IMR-90 (cell line): ENCODE data around the gene SEC61B. TPM values are rescaled to one million over a fixed set of nuclear protein-coding genes. Genes with fewer than 3 reads are reported as not detected.

ENCODE experiments used
- ATAC-seq: fragments of 200-7000 bp; cut with Tn5 transposase; 2 replicates; pipeline ENCODE4 v1.9.1; 2020; ENCODE audit warnings: low read depth, mild to moderate bottlenecking, moderate library complexity
- BruUV-seq: library from RNA; stranded (reverse); fragments of 400-500 nt; replicated peaks from 2 replicates; lab custom pipeline; 2021; lab: Mats Ljungman, UMichigan
- CTCF ChIA-PET: fragments of 300-600 bp; formaldehyde crosslinking; extraction: SDS; loops from one replicate; lab custom pipeline; 2021; ENCODE audit warnings: antibody characterized with exemption; lab: Yijun Ruan, JAX
- POLR2A ChIA-PET: fragments of 300-600 bp; sonication (Branson Sonifier 250); formaldehyde crosslinking; loops from one replicate; lab custom pipeline; 2022; ENCODE audit warnings: antibody characterized with exemption; ENCODE audit not compliant: unreplicated experiment; lab: Charles Lee
- DNase-seq: peaks from one replicate; pipeline ENCODE4 v3.0.0; 2013
- H2AFZ ChIP-seq: replicated peaks from 2 replicates; pipeline ENCODE3; 2013; ENCODE audit warnings: low read length, mild to moderate bottlenecking; ENCODE audit not compliant: poor library complexity
- H2AK5ac ChIP-seq: 2 replicates; pipeline ENCODE4 v1.6.1; 2013; ENCODE audit warnings: low read depth, low read length, inconsistent platforms
- H2AK9ac ChIP-seq: replicated peaks from 2 replicates; pipeline ENCODE3; 2013; ENCODE audit warnings: mild to moderate bottlenecking, low read depth, low read length, moderate library complexity; ENCODE audit not compliant: poor library complexity
- H2BK120ac ChIP-seq: 2 replicates; pipeline ENCODE4 v1.6.1; 2013; ENCODE audit warnings: low read depth, low read length, inconsistent platforms
- H2BK15ac ChIP-seq: 3 replicates; pipeline ENCODE4 v1.6.1; 2013; ENCODE audit warnings: low read depth, low read length, inconsistent platforms
- H2BK20ac ChIP-seq: 2 replicates; pipeline ENCODE4 v1.6.1; 2013; ENCODE audit warnings: low read depth, mild to moderate bottlenecking, inconsistent platforms, low read length, moderate library complexity
- H2BK5ac ChIP-seq: 2 replicates; pipeline ENCODE4 v1.6.1; 2013; ENCODE audit warnings: mild to moderate bottlenecking, low read depth, low read length, inconsistent platforms; ENCODE audit not compliant: poor library complexity, severe bottlenecking
- H3K14ac ChIP-seq: replicated peaks from 2 replicates; pipeline ENCODE4 v1.6.1; 2013; ENCODE audit warnings: low read depth, low read length, inconsistent platforms
- H3K18ac ChIP-seq: 2 replicates; pipeline ENCODE4 v1.6.1; 2013; ENCODE audit warnings: low read depth, low read length, control low read depth
- H3K23ac ChIP-seq: 2 replicates; pipeline ENCODE4 v1.6.1; 2013; ENCODE audit warnings: low read depth, low read length, inconsistent platforms
- H3K27ac ChIP-seq: 2 replicates; pipeline ENCODE4 v1.5.1; 2013; ENCODE audit warnings: mild to moderate bottlenecking, control low read depth, low read length; ENCODE audit not compliant: insufficient read depth
- H3K27me3 ChIP-seq: 2 replicates; pipeline ENCODE4 v1.6.1; 2013; ENCODE audit warnings: low read length; ENCODE audit not compliant: control insufficient read depth, insufficient read depth
- H3K36me3 ChIP-seq: 2 replicates; pipeline ENCODE4 v1.6.1; 2013; ENCODE audit warnings: low read length, mixed read lengths; ENCODE audit not compliant: control insufficient read depth, insufficient read depth
- H3K4ac ChIP-seq: 2 replicates; pipeline ENCODE4 v1.6.1; 2013; ENCODE audit warnings: low read depth, low read length, inconsistent platforms
- H3K4me1 ChIP-seq: 2 replicates; pipeline ENCODE4 v1.6.1; 2013; ENCODE audit warnings: low read length, mixed read lengths; ENCODE audit not compliant: control insufficient read depth, insufficient read depth
- H3K4me2 ChIP-seq: 2 replicates; pipeline ENCODE4 v1.6.1; 2013; ENCODE audit warnings: low read depth, mild to moderate bottlenecking, control low read depth, low read length, moderate library complexity
- H3K4me3 ChIP-seq: 2 replicates; pipeline ENCODE4 v1.5.1; 2013; ENCODE audit warnings: low read depth, mild to moderate bottlenecking, control low read depth, low read length, moderate library complexity; ENCODE audit not compliant: insufficient read depth
- H3K56ac ChIP-seq: 2 replicates; pipeline ENCODE4 v1.6.1; 2013; ENCODE audit warnings: low read length, inconsistent platforms; ENCODE audit not compliant: insufficient read depth; ENCODE audit errors: extremely low read depth
- H3K79me1 ChIP-seq, 2 experiments: 2 replicates each; pipeline ENCODE4 v1.6.1; 2013; ENCODE audit warnings: low read length in 2 of 2, inconsistent platforms in 1 of 2, low read depth in 1 of 2
- H3K9ac ChIP-seq: 2 replicates; pipeline ENCODE4 v1.6.1; 2013; ENCODE audit warnings: low read depth, low read length, control low read depth
- H3K9me1 ChIP-seq: 2 replicates; pipeline ENCODE4 v1.6.1; 2013; ENCODE audit warnings: low read length, inconsistent platforms; ENCODE audit not compliant: insufficient read depth
- H3K9me3 ChIP-seq: 2 replicates; pipeline ENCODE4 v1.6.1; 2013; ENCODE audit warnings: low read length; ENCODE audit not compliant: control insufficient read depth, insufficient read depth
- H4K20me1 ChIP-seq: 2 replicates; pipeline ENCODE4 v1.6.1; 2013; ENCODE audit warnings: low read length, inconsistent platforms; ENCODE audit not compliant: insufficient read depth
- H4K5ac ChIP-seq: 2 replicates; pipeline ENCODE4 v1.6.1; 2013; ENCODE audit warnings: mild to moderate bottlenecking, low read depth, low read length, control low read depth
- H4K8ac ChIP-seq, 2 experiments: 2 replicates each; pipeline ENCODE4 v1.6.1; 2013; ENCODE audit warnings: low read depth in 2 of 2, low read length in 2 of 2, control low read depth in 1 of 2, inconsistent platforms in 1 of 2
- H4K91ac ChIP-seq: 2 replicates; pipeline ENCODE4 v1.6.1; 2013; ENCODE audit warnings: low read depth, low read length, inconsistent platforms; ENCODE audit not compliant: insufficient read depth
- BHLHE40 ChIP-seq: fragments of 150-350 bp; IDR thresholded peaks from 2 replicates; pipeline ENCODE4 v1.6.1; 2016; ENCODE audit warnings: mild to moderate bottlenecking, low read depth, low read length
- CEBPB ChIP-seq: IDR thresholded peaks from 2 replicates; pipeline ENCODE4 v1.6.1; 2012; ENCODE audit warnings: low read depth, low read length, improper control_type of control experiment
- ELK1 ChIP-seq: fragments of 150-350 bp; IDR thresholded peaks from 2 replicates; pipeline ENCODE4 v1.6.1; 2016; ENCODE audit warnings: low read depth, mild to moderate bottlenecking, low read length, moderate library complexity, borderline replicate concordance
- MAFK ChIP-seq: IDR thresholded peaks from 2 replicates; pipeline ENCODE4 v1.6.1; 2012; ENCODE audit warnings: low read depth, low read length, improper control_type of control experiment
- NFE2L2 ChIP-seq: fragments of 150-350 bp; IDR thresholded peaks from 2 replicates; pipeline ENCODE4 v1.6.1; 2016; ENCODE audit warnings: low read depth, mild to moderate bottlenecking, low read length
- POLR2A ChIP-seq: IDR thresholded peaks from 2 replicates; pipeline ENCODE4 v1.6.1; 2012; ENCODE audit warnings: mild to moderate bottlenecking, low read depth, low read length
- RAD21 ChIP-seq: IDR thresholded peaks from 2 replicates; pipeline ENCODE4 v1.6.1; 2012; ENCODE audit warnings: low read length, improper control_type of control experiment
- RFX5 ChIP-seq: IDR thresholded peaks from 2 replicates; pipeline ENCODE4 v1.8.0; 2012; ENCODE audit warnings: low read depth, mild to moderate bottlenecking, low read length, moderate library complexity
- SMC3 ChIP-seq: fragments of 150-350 bp; IDR thresholded peaks from 2 replicates; pipeline ENCODE4 v1.6.1; 2016; ENCODE audit warnings: low read depth, mild to moderate bottlenecking, antibody characterized with exemption, low read length, moderate library complexity
- WGBS, 2 experiments: methylation state at CpG; one replicate each; pipeline versions ENCODE4 v1.1.5 to v1.1.7; 2013; ENCODE audit warnings: missing lambda C conversion rate in 2 of 2; ENCODE audit not compliant: insufficient read length in 1 of 2; ENCODE audit errors: extremely low coverage in 2 of 2; 5-methylcytosine and 5-hydroxymethylcytosine counted together
- dilution Hi-C: fragments of 300-500 bp; cut with HindIII; formaldehyde crosslinking; loops from one replicate; pipeline ENCODE4 v1.14.3; 2018; ENCODE audit warnings: low sequenced_read_pairs; ENCODE audit not compliant: unreplicated experiment
- in situ Hi-C: fragments of 300-500 bp; cut with MboI; formaldehyde crosslinking; loops from 3 replicates; pipeline ENCODE4 v1.14.3; 2019; ENCODE audit warnings: low sequenced_read_pairs, inconsistent platforms, mixed read lengths
- intact Hi-C: fragments of 100-400 bp; cut with micrococcal nuclease; formaldehyde crosslinking; loops from 2 replicates; pipeline ENCODE4 v1.10.0; 2022
- polyA plus RNA-seq, 3 experiments: library from polyadenylated mRNA; depleted of rRNA; stranded (reverse); fragments of >200 nt; gene quantifications; 2 replicates each; pipeline ENCODE4 v1.2.3, GENCODE V29; 2012; ENCODE audit warnings: low replicate concordance in 1 of 3
- total RNA-seq: library from RNA; depleted of rRNA; stranded (reverse); fragments of >200 nt; gene quantifications from 2 replicates; pipeline ENCODE4 v1.2.3, GENCODE V29; 2012

SEC61B gene
- total and polyA plus RNA-seq, 2 of the 4 experiments (the other 2 are of a cell fraction) = 180 to 281 TPM

GRCh38 chr9:99187311-99187710, 34.8 kb upstream of the SEC61B start:
- H2BK20ac ChIP-seq = no peak overlapping the region
- peaks cover 4% of the 10 kb centered on the region; the same call in 1 of the 2 replicates for H3K9me1 ChIP-seq
- H3K4me2 ChIP-seq = no peak overlapping the region
- H2BK15ac ChIP-seq = no peak overlapping the region
- intact Hi-C loops (loop anchor here (10.0 kb wide), 2 partner anchors 77 to 1237 kb away; partner anchors contain the start of gene MSANTD3), dilution Hi-C loops (no loop called here), in situ Hi-C loops (loop anchor here (10.0 to 25.0 kb wide), 4 partner anchors 617 to 1400 kb away; partner anchors contain the start of gene CAVIN4)
- no peak for ATAC-seq
- H2BK120ac ChIP-seq = no peak overlapping the region
- BruUV-seq = no TSS peak
- no peak overlapping the region for H3K18ac ChIP-seq
- H3K36me3 ChIP-seq = no peaks in the 10 kb centered on the region
- H4K5ac ChIP-seq = no peak overlapping the region
- H2BK5ac ChIP-seq = no peak overlapping the region
- no peak overlapping the region for H4K91ac ChIP-seq
- no peak overlapping the region for H3K27ac ChIP-seq
- TF ChIP-seq CEBPB (no peak), RAD21 (no peak), ELK1 (no peak), SMC3 (no peak), MAFK (no peak), BHLHE40 (no peak), POLR2A (no peak), RFX5 (no peak), NFE2L2 (no peak)
- H3K9me3 ChIP-seq = peaks cover 2% of the 10 kb centered on the region
- POLR2A ChIA-PET = no interaction called here
- WGBS, 2 experiments = no CpG with 5 or more reads among the region's 4 CpGs
- no peak overlapping the region for H3K4ac ChIP-seq
- peaks cover 6% of the 10 kb centered on the region for H3K27me3 ChIP-seq
- H3K9ac ChIP-seq = no peak overlapping the region
- H4K8ac ChIP-seq = no peak overlapping the region
- DNase-seq = no peak
- H3K79me1 ChIP-seq = no peaks in the 10 kb centered on the region
- CTCF ChIA-PET = no interaction called here
- peaks cover 10% of the 10 kb centered on the region for H3K4me1 ChIP-seq
- H3K56ac ChIP-seq = no peak overlapping the region
- H3K23ac ChIP-seq = no peak overlapping the region
- no peak overlapping the region for H3K4me3 ChIP-seq
- no peak overlapping the region for H2AFZ ChIP-seq
- no peak overlapping the region for H2AK5ac ChIP-seq
- no peaks in the 10 kb centered on the region for H4K20me1 ChIP-seq
- no peak overlapping the region for H3K14ac ChIP-seq
- H2AK9ac ChIP-seq = no peak overlapping the region
